PFSK-1 (cell line): ENCODE measurements around the gene ANGPT4.

Experiments
- FOXP2 ChIP-seq: optimal IDR thresholded peaks from 2 replicates; pipeline ENCODE3; 2011; ENCODE audit warnings: borderline replicate concordance, control low read depth, inconsistent platforms; ENCODE audit not compliant: insufficient read depth; ENCODE audit errors: extremely low read length, extremely low read depth
- POLR2AphosphoS5 ChIP-seq: IDR thresholded peaks from 2 replicates; pipeline ENCODE4 v1.6.1; 2012; ENCODE audit warnings: low read depth, mild to moderate bottlenecking, control low read depth, low read length, moderate library complexity
- SIN3A ChIP-seq: IDR thresholded peaks from 2 replicates; pipeline ENCODE4 v1.6.1; 2012; ENCODE audit warnings: mild to moderate bottlenecking, low read length, moderate library complexity, borderline replicate concordance; ENCODE audit not compliant: insufficient read depth
- TF ChIP-seq, protein P1 (sequence below), 2 experiments: IDR thresholded peaks; 2 replicates each; pipeline versions ENCODE4 v1.6.1 to v1.8.0; 2011 to 2012; ENCODE audit warnings: low read depth in 2 of 2, low read length in 2 of 2, control low read depth in 1 of 2, inconsistent platforms in 1 of 2, mild to moderate bottlenecking in 1 of 2, moderate library complexity in 1 of 2; ENCODE audit not compliant: insufficient read depth in 1 of 2

DNA sequence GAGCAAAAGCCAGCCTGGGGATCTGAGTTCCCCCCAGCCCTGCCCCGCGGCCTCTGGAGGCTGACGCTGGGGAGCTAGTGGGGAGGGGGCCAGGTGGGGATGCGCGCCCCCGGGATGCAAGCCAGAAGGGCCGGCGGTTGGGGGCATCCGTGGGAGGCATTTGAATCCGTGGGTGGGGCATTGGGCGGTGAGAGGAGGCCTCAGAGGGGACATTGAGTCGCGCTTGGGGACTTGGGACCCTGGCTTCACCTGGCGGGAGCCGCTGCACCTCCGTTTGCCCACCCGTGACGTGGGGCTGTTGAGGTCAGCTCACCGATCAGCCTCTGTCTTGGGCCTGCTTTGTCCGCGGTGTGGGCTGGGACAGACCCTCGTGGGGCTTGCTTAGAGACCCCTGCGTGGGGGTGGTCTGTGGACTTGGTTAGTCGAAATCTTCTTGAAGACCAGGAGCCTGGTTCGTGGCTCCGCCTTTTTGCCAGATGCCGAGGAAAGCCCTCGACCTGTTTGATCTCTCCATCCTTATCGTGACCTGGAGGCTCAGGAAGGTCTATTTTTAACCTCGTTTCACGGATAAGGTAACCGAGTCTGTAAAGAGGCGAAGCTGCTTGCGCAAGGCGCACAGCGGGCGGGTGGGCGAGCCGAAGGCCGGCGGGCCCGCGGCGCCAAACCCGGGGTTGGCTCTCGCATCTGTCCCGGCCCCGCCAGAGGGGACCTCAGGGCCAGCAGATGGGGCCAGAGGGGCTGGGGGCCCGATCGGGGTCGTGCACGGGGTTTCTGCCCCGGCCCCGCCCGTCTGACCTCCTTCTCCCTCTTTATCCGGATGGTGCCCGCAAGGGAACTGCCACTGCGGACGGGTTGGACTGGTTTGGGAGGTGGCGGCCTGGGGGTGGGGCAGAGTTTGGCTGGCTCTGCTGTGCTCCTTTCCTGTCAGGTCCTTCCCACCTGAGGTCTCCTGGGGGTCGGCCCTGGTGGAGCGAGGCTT is 74.3 kb downstream of the ANGPT4 start:
- TF ChIP-seq SIN3A (no peak), FOXP2 (no peak), POLR2AphosphoS5 (no peak)
- TF ChIP-seq, protein P1, sequence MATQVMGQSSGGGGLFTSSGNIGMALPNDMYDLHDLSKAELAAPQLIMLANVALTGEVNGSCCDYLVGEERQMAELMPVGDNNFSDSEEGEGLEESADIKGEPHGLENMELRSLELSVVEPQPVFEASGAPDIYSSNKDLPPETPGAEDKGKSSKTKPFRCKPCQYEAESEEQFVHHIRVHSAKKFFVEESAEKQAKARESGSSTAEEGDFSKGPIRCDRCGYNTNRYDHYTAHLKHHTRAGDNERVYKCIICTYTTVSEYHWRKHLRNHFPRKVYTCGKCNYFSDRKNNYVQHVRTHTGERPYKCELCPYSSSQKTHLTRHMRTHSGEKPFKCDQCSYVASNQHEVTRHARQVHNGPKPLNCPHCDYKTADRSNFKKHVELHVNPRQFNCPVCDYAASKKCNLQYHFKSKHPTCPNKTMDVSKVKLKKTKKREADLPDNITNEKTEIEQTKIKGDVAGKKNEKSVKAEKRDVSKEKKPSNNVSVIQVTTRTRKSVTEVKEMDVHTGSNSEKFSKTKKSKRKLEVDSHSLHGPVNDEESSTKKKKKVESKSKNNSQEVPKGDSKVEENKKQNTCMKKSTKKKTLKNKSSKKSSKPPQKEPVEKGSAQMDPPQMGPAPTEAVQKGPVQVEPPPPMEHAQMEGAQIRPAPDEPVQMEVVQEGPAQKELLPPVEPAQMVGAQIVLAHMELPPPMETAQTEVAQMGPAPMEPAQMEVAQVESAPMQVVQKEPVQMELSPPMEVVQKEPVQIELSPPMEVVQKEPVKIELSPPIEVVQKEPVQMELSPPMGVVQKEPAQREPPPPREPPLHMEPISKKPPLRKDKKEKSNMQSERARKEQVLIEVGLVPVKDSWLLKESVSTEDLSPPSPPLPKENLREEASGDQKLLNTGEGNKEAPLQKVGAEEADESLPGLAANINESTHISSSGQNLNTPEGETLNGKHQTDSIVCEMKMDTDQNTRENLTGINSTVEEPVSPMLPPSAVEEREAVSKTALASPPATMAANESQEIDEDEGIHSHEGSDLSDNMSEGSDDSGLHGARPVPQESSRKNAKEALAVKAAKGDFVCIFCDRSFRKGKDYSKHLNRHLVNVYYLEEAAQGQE (IDR thresholded peaks at IDR 0.05; ENCODE audit: insufficient read depth in 1 of 2, low read depth in 2 of 2, low read length in 2 of 2), result no peak
